ENCODE data around the gene SRSF3.

The SRSF3 gene

GRCh38 chr6:36594029-36594815 lies at the start of gene SRSF3:
Gene SRSF3, plus strand, starts transcription at chr6:36594362. Its CDS starts 2,401 bp downstream, at chr6:36596763.
- peaks cover 47% of the 10 kb centered on the region for H3K36me3 ChIP-seq
- peak; percentile 100 for DNase-seq
- no peaks in the 10 kb centered on the region for H3K9me3 ChIP-seq (ENCODE audit: severe bottlenecking)
- TF ChIP-seq CTCF (IDR thresholded peaks at IDR 0.05; ENCODE audit: low read depth, low read length): peak; percentile 65
- peak within 1 kb of the TSS; percentile 99 for H3K27ac ChIP-seq
- H3K27me3 ChIP-seq (ENCODE audit: insufficient read depth, low read depth, severe bottlenecking): no peaks in the 10 kb centered on the region
- H3K4me3 ChIP-seq (ENCODE audit: low read depth, low read length): peak within 1 kb of the TSS; percentile 100

GRCh38 chr6:36545767-36546307 lies 48.3 kb upstream of the SRSF3 start:
- no peak for TF ChIP-seq CTCF (IDR thresholded peaks at IDR 0.05; ENCODE audit: low read depth, low read length)
- Histone ChIP-seq H3K27me3 (ENCODE audit: insufficient read depth, low read depth, severe bottlenecking) (no peaks in the 10 kb centered on the region), H3K36me3 (peaks cover 22% of the 10 kb centered on the region), H3K4me3 (ENCODE audit: low read depth, low read length) (peak overlapping the region; percentile 80), H3K9me3 (ENCODE audit: severe bottlenecking) (no peaks in the 10 kb centered on the region), H3K27ac (no peak overlapping the region)
- no peak for DNase-seq

- peak overlapping the region; percentile 89 for H3K27ac ChIP-seq
- peak; percentile 33 for DNase-seq
These were observed 47.7 kb upstream of the SRSF3 start for GRCh38 chr6:36546308-36546919.

GRCh38 chr6:36546920-36547645 lies 47.1 kb upstream of the SRSF3 start, which contains the start of gene STK38:
Gene STK38, minus strand, starts transcription at chr6:36547479. Its CDS starts 7,277 bp downstream, at chr6:36540202.
- H3K27ac ChIP-seq: peak within 1 kb of the TSS; percentile 89
- peak; percentile 97 for DNase-seq
- TF ChIP-seq CTCF (IDR thresholded peaks at IDR 0.05; ENCODE audit: low read depth, low read length): peak; percentile 40; the same call in 1 of the 2 replicates
- H3K36me3 ChIP-seq: peaks cover 14% of the 10 kb centered on the region
- no peaks in the 10 kb centered on the region for H3K9me3 ChIP-seq (ENCODE audit: severe bottlenecking)
- no peaks in the 10 kb centered on the region for H3K27me3 ChIP-seq (ENCODE audit: insufficient read depth, low read depth, severe bottlenecking)
- H3K4me3 ChIP-seq (ENCODE audit: low read depth, low read length): peak within 1 kb of the TSS; percentile 80

More at GRCh38 chr6:36546308-36546919, 47.7 kb upstream of the SRSF3 start:
- no peaks in the 10 kb centered on the region for H3K9me3 ChIP-seq (ENCODE audit: severe bottlenecking)
- no peaks in the 10 kb centered on the region for H3K27me3 ChIP-seq (ENCODE audit: insufficient read depth, low read depth, severe bottlenecking)
- H3K4me3 ChIP-seq (ENCODE audit: low read depth, low read length): peak overlapping the region; percentile 80
- no peak for TF ChIP-seq CTCF (IDR thresholded peaks at IDR 0.05; ENCODE audit: low read depth, low read length)
- H3K36me3 ChIP-seq: peaks cover 16% of the 10 kb centered on the region

- peaks cover 14% of the 10 kb centered on the region for H3K36me3 ChIP-seq
- H3K27ac ChIP-seq: no peak overlapping the region; the same call in 1 of the 2 replicates
- no peak for DNase-seq
- H3K27me3 ChIP-seq (ENCODE audit: insufficient read depth, low read depth, severe bottlenecking): no peaks in the 10 kb centered on the region
- no peak for TF ChIP-seq CTCF (IDR thresholded peaks at IDR 0.05; ENCODE audit: low read depth, low read length)
- no peaks in the 10 kb centered on the region for H3K9me3 ChIP-seq (ENCODE audit: severe bottlenecking)
- peak overlapping the region; percentile 80 for H3K4me3 ChIP-seq (ENCODE audit: low read depth, low read length)
These were observed 46.3 kb upstream of the SRSF3 start for GRCh38 chr6:36547646-36548400.

All from WERI-Rb-1 (cell line).